ENCODE measurements around the gene PDE11A. TPM values are rescaled to one million over a fixed set of nuclear protein-coding genes. Genes with fewer than 3 reads are reported as not detected.

PDE11A gene
- total RNA-seq, 1 experiment from 2014 or later, result 0.13 TPM

DNA sequence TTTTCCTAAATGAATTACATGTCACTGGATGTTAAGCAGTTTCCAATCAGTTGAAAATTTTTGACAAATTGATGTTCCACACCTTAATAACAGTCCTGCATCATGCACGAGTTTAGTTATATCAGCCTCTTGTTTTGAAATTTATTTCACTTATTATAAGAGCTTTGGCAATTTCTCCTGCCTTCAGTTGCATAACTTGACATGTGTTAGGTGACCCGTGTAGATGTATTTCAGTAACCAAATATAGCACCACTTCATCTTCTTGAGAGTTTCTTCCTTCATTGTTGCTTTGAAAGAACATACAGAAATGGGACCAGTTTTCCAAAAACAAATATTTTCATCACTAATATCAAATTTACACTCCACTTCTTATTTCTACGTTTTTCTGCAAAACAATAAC lies 202.7 kb downstream of the PDE11A start:
- Histone ChIP-seq H2BK15ac (ENCODE audit: low read depth, low read length) (no peak overlapping the region), H3K9ac (ENCODE audit: extremely low read depth, insufficient read length, low read length) (no peak overlapping the region), H2BK20ac (ENCODE audit: low read depth, low read length, poor library complexity, severe bottlenecking) (no peak overlapping the region), H3K56ac (ENCODE audit: insufficient read length, low read depth, low read length) (no peak overlapping the region), H3K4me1 (ENCODE audit: insufficient read depth, low read length) (no peaks in the 10 kb centered on the region), H2BK5ac (ENCODE audit: insufficient read length, low read length) (no peak overlapping the region), H3T11ph (ENCODE audit: low read length) (no peak overlapping the region), H3K27me3 (ENCODE audit: insufficient read depth, low read length) (no peaks in the 10 kb centered on the region), H3K23ac (ENCODE audit: insufficient read length, low read depth, low read length) (no peak overlapping the region), H3K79me2 (ENCODE audit: insufficient read depth, low read length) (no peaks in the 10 kb centered on the region), H3K23me2 (ENCODE audit: insufficient read length, low read depth, low read length, poor library complexity, severe bottlenecking) (no peaks in the 10 kb centered on the region), H3K27ac (ENCODE audit: insufficient read length, low read depth, low read length) (no peak overlapping the region), H3K18ac (ENCODE audit: insufficient read length, low read depth, low read length) (no peak overlapping the region), H2BK12ac (ENCODE audit: insufficient read length, low read depth, low read length) (no peak overlapping the region), H4K20me1 (ENCODE audit: control insufficient read depth, insufficient read depth, insufficient read length) (no peaks in the 10 kb centered on the region), H2AK5ac (ENCODE audit: insufficient read length, low read length) (no peak overlapping the region), H4K8ac (replicated peaks; ENCODE audit: insufficient read length, low read depth, low read length) (no peak overlapping the region), H3K4ac (ENCODE audit: low read depth, low read length) (no peak overlapping the region), H2AFZ (ENCODE audit: low read length) (no peak overlapping the region), H2BK120ac (ENCODE audit: low read depth, low read length, poor library complexity, severe bottlenecking) (no peak overlapping the region), H4K5ac (ENCODE audit: insufficient read length, low read depth, low read length) (no peak overlapping the region), H3K4me2 (ENCODE audit: insufficient read depth, insufficient read length, low read length) (no peak overlapping the region), H3K9me3 (ENCODE audit: control insufficient read depth, low read depth, low read length) (no peaks in the 10 kb centered on the region), H4K91ac (ENCODE audit: insufficient read length, low read depth, low read length) (no peak overlapping the region), H3K79me1 (ENCODE audit: insufficient read depth, low read depth, low read length, poor library complexity, severe bottlenecking) (no peaks in the 10 kb centered on the region), H3K14ac (ENCODE audit: insufficient read depth, low read length) (no peak overlapping the region)
- no peak overlapping the region for H3K4me3 Mint-ChIP-seq
- H3K36me3 Mint-ChIP-seq (ENCODE audit: insufficient read depth in 1 of 3, low read depth in 3 of 3), result no peaks in the 10 kb centered on the region
- WGBS (ENCODE audit: extremely low coverage, insufficient read length, low lambda C conversion rate), result 100% methylated on average over 1 of the region's 3 CpGs
- DNase-seq, result no peak
- peaks cover 5% of the 10 kb centered on the region for H3K27me3 Mint-ChIP-seq (ENCODE audit: low read depth)
- H3K9me3 Mint-ChIP-seq, result no peaks in the 10 kb centered on the region
- no peaks in the 10 kb centered on the region for H3K4me1 Mint-ChIP-seq
- H3K27ac Mint-ChIP-seq, result no peak overlapping the region
- TF ChIP-seq, protein P1, sequence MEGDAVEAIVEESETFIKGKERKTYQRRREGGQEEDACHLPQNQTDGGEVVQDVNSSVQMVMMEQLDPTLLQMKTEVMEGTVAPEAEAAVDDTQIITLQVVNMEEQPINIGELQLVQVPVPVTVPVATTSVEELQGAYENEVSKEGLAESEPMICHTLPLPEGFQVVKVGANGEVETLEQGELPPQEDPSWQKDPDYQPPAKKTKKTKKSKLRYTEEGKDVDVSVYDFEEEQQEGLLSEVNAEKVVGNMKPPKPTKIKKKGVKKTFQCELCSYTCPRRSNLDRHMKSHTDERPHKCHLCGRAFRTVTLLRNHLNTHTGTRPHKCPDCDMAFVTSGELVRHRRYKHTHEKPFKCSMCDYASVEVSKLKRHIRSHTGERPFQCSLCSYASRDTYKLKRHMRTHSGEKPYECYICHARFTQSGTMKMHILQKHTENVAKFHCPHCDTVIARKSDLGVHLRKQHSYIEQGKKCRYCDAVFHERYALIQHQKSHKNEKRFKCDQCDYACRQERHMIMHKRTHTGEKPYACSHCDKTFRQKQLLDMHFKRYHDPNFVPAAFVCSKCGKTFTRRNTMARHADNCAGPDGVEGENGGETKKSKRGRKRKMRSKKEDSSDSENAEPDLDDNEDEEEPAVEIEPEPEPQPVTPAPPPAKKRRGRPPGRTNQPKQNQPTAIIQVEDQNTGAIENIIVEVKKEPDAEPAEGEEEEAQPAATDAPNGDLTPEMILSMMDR (conservative IDR thresholded peaks at IDR 0.05), result no peak
